HG02884 (cell line): ENCODE results near the gene ZNF784.

Experiments
- ATAC-seq: cut with Tn5 transposase; IDR thresholded peaks from one replicate; pipeline ENCODE4 v1.9.1; 2021; ENCODE audit warnings: mild to moderate bottlenecking, moderate library complexity; ENCODE audit not compliant: unreplicated experiment

The ZNF784 gene

DNA sequence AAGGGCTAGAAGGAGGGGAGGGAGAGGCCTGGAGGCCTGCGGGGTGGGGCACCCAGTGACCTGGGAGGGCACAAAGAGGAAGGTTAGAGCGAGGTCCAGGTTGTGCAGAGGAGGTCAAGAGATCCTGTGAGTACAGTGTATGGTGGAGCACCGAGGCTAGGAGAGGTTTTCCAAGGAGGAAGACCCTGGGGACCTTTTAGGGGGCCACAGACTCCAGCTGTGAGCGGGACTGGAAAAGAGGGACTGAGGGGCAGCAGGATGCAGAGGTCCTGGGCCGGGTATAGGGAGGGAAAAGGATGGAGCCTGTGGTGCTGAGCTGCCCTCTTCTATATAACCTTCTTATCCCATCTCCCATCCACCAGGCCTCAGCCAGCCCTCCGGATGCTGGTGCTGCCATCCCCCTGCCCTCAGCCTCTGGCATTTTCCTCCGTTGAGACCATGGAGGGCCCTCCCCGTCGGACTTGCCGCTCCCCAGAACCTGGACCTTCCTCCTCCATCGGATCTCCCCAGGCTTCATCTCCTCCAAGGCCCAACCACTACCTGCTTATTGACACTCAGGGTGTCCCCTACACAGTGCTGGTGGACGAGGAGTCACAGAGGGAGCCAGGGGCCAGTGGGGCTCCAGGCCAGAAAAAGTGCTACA, 19.9 kb upstream of the ZNF784 start:
- no peak for ATAC-seq

DNA sequence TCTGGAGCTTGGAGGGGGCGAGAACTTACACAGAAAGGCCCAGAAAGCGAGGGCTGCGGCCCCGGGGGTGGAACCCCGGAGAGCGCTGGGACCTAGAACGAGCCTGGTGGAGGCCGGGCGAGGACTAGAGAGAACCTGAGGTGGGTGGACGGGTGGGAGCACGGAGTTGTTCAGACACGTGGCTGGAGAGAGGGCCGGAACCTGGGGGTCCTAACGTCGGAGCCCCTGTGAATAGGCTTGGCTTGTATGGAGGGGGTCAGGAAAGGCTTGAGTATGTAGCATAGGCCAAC, 19.5 kb upstream of the ZNF784 start:
- ATAC-seq, result no peak

DNA sequence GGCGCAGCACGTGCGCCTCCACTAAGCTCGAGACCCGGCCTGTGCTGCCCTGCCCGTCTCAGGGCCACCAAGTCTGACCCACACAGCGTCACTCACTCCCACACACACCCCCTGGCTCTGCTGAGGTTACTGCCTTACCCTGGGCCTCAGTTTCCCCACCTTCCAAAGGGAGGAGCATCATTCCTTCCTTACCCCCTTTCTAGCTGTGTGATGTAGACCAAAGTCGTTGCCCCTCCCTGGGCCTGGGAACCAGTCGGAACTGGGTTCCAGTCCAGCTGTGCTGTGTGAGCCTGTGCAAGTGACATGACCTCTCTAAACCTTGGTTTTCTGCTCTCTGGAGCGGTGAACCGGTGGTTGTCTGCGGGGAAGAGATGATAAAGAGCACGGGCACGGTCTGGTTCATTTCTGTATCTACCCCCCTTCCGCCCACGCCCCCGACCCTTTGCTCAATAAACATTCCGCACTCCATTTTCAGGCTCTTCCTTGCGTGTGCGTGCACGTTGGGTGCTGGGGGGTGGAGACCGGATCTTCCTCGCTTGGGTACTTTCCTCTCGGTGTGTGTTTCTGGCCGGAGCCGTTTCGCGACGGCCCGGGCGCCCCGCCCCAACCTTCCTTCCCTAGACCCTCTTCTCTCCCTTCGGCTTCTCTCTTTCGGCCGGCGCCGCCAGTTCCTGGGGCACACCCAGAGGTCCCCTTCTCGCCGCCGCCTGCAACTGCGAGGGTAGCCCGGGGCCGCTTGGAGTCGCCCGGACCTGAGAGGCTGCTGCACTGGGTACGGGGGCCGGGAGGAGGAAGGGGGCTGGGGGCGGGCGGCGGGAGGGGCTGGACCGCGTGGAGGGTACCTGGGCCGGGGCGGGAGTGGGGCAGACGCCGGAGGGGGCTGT, 18.9 kb upstream of the ZNF784 start, which contains the start of gene ZNF581:
ZNF581 (plus strand) TSS at position 647 of the 884 bp plus-strand sequence. CDS start 923 bp downstream, outside the sequence.
- ATAC-seq, result no peak

DNA sequence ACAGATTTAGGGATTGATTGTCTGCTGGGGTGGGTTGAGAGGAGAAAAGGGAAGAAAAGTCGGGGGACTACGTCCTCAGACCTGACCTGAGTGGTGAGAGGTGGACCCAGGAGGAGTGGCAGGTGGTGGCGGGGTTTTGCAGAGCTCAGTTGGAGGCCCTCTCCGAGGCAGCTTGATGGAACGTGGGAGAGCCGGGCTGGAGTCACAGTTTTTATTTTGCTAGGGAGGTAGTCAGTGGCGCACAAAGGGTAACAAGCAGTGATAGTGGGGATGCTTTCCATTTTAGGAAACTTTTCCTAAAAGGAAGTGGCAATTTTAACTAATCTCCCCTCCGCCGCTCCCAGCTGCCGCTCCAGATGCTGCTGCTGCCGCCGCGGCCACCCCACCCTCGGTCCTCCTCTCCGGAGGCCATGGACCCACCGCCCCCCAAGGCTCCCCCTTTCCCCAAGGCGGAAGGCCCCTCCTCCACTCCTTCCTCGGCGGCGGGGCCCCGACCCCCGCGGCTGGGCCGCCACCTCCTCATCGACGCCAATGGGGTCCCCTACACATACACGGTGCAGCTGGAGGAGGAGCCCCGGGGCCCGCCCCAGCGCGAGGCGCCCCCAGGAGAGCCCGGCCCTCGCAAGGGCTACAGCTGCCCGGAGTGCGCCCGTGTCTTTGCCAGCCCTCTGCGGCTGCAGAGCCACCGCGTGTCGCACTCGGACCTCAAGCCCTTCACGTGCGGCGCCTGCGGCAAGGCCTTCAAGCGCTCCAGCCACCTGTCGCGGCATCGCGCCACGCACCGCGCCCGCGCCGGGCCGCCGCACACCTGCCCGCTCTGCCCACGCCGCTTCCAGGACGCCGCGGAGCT, 18.0 kb upstream of the ZNF784 start:
- no peak for ATAC-seq

DNA sequence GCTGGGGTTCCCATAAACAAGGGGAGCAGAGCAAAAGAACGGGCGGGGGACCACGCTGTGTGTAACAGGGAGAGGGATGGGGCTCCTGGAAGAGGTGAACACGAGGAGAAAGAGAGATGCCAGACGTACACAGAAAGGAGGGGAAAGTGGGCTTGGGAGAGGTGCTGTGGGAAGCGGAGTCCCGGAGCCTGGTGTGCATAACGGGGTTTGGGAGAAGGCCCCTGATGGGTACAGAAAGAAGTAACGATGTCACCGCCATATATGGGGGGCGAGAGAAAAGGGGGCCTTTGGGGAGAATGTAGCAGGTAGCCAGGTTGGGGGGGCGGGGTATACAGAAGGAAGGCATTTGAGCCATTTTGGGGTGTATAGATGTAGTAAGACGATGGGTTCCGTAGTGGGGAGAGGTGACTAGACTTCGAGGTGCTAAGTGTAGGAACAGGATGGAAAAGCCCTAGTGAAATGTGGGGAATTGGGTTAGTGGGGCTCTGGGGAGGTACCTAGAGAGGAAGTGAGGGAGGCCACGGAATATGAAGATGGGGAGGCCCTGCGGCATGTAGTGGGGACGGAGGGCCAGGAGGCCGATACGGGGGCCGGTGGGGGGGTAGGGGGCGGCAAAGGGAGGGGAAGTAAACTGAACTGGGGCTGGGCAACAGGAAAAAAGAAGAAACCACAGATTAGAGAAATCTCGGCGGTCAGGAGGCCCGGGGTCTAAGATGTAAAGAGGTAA, 17.2 kb upstream of the ZNF784 start:
- ATAC-seq, result no peak

DNA sequence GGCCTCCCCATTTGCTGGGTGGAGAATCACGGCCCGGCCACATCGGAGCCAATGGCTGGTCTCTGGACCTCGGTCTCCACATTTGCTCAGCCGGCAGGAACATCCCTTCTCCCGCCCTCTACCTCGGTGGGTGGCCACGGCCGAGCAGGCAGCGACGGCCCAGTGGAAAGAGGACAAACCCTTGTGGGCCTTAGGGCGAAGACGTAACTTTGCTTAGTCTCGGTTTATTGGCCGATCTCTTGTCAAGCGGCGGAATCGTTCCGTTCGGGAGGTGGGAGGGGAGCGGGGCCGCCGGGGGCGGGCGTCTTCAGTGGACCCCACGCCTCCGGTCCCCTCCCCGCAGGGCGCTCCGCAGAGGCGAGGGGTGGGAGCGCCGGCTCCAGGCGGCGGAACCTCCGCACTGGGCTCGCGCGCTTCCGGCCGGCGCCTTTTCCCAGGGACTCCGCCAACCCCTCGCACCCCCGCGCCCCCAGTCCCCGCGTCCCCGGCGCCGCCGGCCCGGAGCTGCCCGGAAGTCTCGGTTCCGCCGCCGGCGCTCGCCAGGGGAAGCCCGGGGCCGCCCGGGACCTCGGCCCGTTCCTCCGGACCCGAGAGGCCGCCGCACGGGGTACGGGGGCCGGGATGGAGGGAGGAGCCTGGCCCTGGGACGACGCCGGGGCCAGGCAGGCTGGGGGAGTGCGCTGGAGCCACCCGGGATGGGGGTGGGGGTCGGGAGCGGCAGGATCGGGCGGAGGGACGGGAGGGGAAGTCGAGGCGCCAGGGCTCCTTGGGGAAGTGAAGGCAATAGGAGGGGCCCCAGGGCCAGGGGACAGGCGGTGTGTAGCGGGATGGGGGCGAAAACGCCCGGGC, 16.4 kb upstream of the ZNF784 start, which contains the start of gene ZNF580:
ZNF580 (plus strand) TSS at position 426 of the 849 bp plus-strand sequence. CDS start 1,507 bp downstream, outside the sequence.
- ATAC-seq, result no peak

DNA sequence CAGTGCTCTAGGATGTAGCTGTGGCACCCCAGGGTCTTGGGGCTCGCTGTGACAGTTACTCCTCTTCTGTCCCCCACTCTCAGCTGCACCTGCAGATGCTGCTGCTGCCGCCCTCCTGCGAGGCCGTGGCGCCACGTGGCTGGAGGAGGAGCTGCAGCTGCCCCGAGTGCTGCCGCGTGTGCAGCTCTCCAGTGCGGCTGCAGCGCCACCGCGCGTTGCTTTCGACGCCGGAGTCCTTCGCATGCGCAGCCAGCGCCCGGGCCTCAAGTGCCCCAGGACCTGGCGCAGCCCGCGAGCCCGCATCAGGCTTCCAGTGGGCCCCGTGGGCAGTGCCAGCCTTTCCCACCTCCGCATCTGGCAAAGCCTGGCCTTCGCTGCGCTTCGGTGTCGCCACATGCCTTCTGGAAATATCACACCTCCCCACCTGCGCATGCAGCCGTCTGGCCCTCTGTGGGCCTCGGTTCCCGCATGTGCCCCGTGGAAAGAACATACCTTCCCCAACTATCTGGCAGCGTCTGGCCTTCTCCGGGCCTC, 15.7 kb upstream of the ZNF784 start:
- no peak for ATAC-seq

DNA sequence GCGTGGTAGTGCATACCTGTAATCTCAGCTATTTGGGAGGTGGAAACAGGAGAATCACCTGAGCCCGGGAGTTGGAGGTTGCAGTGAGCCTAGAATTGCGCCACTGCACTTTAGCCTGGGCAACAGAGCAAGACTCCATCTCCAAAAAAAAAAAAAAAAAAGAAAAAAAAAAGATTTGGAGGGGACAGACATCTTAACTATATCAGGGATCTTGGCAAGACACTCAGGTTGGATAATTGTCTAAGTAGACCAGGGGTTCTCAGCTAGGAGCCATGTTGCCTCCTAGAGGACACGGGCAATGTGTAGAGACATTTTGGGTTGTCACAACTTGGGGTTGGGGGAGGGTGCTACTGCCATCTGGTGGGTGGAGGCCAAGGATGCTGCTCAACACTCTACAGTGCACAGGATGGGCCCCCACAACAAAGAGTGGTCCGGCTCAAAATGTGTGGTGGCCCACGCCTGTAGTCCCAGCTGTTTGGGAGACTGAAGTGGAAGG, 14.5 kb upstream of the ZNF784 start:
- no peak for ATAC-seq

DNA sequence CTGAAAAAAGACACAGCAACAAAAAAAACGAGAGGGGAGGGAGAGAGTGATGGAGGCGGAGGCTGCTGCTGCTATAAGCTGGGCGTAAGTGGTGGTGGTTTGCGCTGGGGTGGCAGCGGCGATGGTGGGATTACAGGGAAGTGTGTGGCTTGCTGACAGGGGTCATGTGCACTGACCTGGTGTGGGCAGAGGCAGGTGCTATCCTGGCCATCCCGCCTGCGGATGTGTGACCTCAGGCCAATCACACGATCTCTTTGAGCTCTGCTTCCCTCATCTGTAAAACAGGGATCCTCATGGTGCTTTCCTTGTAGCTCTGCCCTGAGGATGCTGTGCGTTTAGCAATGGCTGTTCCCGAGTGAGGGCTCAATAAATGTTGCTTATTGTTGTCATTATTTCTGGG, 13.2 kb upstream of the ZNF784 start:
- no peak for ATAC-seq

DNA sequence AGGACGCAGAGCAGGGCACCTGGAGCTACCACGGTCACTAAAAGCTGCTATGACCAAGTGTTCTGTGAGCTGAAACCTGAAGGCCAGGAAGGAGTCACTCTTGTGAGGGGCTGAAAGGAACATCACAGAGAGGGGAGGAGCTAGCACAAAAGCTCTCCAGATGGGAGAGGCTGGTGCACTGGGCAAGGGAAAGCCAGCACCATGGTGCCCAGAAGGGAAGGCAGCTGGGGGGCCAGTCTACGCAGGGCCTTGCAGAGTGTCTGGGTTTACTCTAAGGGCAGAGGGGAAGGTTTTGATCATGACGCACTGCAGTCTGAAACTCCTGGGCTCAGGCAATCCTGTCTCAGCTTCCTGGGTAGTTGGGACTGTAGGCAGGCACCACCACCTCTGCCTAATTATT, 12.4 kb upstream of the ZNF784 start:
- no peak for ATAC-seq

DNA sequence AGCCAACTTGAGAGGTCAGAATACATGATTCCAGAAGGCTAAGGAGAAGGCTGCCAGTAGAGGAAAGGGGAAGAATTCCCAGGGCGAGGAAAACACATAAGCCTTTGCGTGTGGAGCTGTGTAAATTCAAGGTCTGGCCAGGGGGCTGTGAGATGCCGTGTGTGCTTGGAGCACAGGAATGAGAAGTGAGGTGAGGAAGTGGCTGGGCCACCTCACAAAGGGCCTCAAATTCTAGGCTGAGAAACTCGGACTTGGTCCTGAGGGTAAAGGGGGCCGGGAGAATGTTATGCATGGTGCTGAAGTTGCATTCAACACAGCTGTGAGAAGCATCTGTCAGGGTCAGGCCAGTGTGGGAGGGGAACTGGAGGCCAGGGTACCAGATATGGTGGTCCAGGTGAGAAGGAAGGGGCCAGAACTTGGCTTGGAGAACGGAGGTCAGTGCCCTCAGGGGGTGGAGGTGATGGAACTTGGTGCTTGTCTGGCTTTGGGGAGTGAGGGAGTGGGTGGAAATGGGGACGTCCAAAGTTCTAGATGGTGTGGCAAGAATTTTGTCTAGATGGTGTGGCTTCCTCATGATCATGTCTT, 11.6 kb upstream of the ZNF784 start:
- no peak for ATAC-seq

DNA sequence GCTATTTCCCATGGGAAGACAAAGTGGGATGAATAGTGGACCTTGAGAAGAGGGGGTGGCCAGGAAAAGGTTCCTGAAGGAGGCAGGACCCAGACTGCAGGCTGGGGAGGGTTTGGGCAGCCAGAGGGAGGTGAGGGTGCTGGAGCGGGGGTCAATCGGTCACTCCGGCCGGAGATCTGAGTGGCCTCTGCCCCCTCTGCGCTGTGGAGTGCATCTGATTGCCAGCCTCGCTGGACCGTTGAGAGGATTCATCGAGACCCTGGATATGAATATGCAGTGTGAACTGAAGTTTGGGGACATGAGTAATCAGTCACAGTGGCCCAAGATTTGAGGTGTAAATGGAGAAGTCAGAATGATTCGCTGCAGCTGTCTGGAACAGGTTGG, 11.0 kb upstream of the ZNF784 start:
- ATAC-seq, result no peak

DNA sequence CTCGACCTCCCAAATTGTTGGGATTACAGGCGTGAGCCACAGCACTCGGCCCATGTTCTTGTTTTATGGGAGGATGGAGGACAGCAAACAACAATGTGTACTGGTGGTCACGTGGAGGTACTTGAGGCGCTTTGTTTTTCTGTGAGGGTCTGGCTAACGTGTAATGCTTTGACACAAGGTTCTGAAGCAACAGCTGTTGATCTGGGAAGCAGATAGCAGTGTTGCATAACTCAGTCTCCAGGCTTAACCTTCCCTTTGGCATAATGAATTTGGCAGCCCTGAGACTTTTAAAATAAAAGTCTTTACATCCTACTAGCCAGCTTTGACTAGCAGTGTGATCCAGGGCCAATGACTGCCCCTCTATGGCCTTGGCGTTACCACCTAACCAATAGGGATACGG, 9.5 kb upstream of the ZNF784 start:
- ATAC-seq, result no peak

DNA sequence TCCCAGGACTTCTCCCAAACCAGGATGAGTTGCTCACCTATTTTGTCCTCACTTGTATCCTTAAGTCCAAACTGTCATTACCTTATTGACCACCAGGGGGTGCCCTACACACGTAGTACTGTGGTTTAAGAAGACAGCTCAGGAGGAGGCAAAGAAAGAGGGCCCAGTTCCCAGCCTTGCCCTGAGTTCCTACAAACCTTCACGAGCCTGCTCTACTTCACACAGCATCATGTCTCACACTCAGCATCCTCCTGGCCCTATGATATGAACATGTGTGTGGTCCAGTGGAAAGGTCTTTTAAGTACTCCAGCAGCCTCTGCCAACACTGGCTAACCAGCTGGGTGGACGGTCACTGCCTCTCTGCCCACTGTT, 8.1 kb upstream of the ZNF784 start:
- no peak for ATAC-seq

DNA sequence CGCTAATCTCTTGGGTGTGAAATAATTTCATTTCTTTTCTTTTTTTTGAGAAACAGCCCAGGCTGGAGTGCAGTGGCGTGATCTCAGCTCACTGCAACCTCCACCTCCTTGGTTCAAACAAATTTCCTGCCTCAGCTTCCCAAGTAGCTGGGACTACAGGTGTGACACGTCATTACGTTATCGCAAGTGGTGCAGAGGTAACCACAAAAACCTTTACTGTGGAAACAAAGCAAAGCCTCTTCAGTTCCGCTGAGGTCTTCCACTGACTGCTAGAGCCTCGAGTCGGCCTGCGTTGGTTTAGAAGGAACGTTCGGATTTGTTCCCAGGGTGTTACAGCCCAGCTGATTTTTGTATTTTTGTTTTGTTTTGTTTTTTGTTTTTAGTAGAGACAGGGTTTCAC, 2.0 kb upstream of the ZNF784 start:
- ATAC-seq, result no peak

DNA sequence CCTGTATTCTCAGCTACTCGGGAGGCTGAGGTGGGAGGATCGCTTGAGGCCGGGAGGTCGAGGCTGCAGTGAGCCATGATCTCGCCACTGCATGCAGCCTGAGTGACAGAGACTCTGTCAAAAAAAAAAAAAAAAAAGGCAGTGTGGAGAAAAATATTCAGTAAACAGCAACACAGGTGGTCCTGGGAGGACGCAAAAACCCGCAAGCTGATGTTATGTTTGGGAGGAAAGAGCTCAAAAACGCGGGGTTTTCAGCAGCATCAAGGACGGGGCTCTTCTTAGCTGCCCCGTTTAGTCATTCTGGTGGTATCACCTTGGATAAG, 599 bp upstream of the ZNF784 start:
- no peak for ATAC-seq

DNA sequence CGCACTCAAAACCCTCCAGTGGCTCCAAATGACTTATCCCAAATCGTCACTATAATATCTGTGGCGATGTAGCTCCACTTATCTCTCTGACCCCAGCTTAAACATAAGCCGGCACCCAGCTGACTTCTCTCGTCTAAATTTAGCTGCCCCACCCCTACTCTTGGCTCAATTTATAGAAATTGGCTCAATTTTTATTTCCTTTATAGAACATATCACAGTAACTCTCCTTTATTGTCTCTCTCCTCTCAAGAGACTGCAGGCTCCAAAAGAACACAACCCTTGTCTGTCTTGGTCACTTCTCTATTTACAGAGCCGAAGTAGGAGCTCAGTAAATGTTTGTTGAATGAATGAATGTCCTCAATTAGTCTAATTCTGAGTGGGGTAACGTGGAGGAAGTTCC, 805 bp downstream of the ZNF784 start:
- no peak for ATAC-seq

DNA sequence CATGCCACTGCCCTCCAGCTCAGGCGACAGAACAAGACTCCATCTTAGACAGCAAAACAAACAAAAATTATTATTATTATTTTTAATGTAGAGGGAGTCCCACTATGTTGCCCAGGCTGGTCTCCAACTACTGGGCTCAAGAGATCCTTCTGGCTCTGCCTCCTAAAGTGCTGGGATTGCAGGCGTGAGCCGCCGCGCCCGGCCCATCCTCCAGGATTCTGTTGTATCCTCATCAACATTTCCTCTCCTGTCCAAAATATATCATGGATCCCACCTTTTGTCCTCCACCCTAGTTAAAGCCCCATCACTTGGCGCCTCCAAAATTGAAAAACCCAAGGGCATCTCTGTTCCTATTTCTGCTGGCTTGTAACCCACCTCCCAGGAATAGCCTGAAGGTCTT, 1.2 kb downstream of the ZNF784 start:
- no peak for ATAC-seq

DNA sequence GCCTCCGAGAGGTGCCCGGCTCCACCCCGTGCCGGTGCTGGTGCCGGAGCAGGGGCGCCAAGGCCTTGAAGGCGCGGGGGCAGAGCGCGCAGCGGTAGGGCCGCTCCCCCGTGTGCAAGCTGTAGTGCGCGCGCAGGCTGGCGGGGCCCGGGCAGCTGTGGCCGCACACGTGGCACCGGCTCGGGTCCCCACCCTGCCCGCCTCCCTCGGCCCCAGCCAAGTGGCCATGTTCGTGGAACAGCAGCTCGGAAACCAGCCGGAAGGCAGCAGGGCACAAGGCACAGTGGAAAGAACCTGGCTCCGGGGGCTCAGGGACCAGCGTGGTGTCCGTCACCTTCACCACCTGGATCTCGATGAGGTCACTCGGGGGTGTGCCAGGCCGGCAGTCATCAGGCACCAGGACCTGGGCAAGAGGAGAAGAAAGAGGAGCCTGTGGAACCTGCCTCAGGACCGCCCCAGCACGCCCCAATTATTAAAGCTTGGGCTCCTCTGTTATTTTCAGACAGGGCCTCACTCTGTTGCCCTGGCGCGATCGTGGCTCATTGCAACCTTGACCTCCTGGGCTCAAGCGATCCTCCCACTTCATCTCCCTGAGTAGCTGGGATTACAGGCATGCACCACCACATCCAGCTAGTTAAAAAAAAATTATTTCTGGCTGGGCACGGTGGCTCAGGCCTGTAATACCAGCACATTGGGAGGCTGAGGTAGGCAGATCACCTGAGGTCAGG, 2.0 kb downstream of the ZNF784 start:
- no peak for ATAC-seq
